Measurements from ENCODE around the gene WDR70. TPM values are rescaled to one million over a fixed set of nuclear protein-coding genes. Genes with fewer than 3 reads are reported as not detected.
A peak's percentile ranks its signal among the peaks of the same experiment; 100 is the strongest.

WDR70 gene
- total RNA-seq, 2 donors from 2014 or later: 25.9 to 27.0 TPM

GRCh38 chr5:37553720-37554404 lies 174.7 kb downstream of the WDR70 start:
- DNase-seq: no peak
- Histone ChIP-seq H3K4me1 (no peaks in the 10 kb centered on the region), H3K27me3 (no peaks in the 10 kb centered on the region), H3K4me3 (no peak overlapping the region), H3K9me3 (no peaks in the 10 kb centered on the region), H3K36me3 (replicated peaks in 1 of 2; ENCODE audit: insufficient read depth in 1 of 2, low read depth in 2 of 2) (no peaks in the 10 kb centered on the region), H3K27ac (no peak overlapping the region)
- ATAC-seq: no peak
- TF ChIP-seq POLR2A (IDR thresholded peaks at IDR 0.05): no peak
- TF ChIP-seq, protein P1, sequence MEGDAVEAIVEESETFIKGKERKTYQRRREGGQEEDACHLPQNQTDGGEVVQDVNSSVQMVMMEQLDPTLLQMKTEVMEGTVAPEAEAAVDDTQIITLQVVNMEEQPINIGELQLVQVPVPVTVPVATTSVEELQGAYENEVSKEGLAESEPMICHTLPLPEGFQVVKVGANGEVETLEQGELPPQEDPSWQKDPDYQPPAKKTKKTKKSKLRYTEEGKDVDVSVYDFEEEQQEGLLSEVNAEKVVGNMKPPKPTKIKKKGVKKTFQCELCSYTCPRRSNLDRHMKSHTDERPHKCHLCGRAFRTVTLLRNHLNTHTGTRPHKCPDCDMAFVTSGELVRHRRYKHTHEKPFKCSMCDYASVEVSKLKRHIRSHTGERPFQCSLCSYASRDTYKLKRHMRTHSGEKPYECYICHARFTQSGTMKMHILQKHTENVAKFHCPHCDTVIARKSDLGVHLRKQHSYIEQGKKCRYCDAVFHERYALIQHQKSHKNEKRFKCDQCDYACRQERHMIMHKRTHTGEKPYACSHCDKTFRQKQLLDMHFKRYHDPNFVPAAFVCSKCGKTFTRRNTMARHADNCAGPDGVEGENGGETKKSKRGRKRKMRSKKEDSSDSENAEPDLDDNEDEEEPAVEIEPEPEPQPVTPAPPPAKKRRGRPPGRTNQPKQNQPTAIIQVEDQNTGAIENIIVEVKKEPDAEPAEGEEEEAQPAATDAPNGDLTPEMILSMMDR (IDR thresholded peaks at IDR 0.05): no peak
- 96 to 98% methylated on average over 2 of the region's 2 CpGs for WGBS, 2 donors
- intact Hi-C loops (cut with DNase I): no loop called here

GRCh38 chr5:37554405-37554739 lies 175.3 kb downstream of the WDR70 start:
- Histone ChIP-seq H3K36me3 (replicated peaks in 1 of 2; ENCODE audit: insufficient read depth in 1 of 2, low read depth in 2 of 2) (no peaks in the 10 kb centered on the region), H3K4me1 (no peaks in the 10 kb centered on the region), H3K9me3 (no peaks in the 10 kb centered on the region), H3K27ac (no peak overlapping the region), H3K4me3 (no peak overlapping the region), H3K27me3 (no peaks in the 10 kb centered on the region)
- WGBS, 2 donors: 69 to 78% methylated on average over 2 of the region's 2 CpGs
- DNase-seq: no peak
- TF ChIP-seq, protein P1 (IDR thresholded peaks at IDR 0.05): no peak
- TF ChIP-seq POLR2A (IDR thresholded peaks at IDR 0.05): no peak
- intact Hi-C loops (cut with DNase I): no loop called here
- no peak for ATAC-seq

DNA sequence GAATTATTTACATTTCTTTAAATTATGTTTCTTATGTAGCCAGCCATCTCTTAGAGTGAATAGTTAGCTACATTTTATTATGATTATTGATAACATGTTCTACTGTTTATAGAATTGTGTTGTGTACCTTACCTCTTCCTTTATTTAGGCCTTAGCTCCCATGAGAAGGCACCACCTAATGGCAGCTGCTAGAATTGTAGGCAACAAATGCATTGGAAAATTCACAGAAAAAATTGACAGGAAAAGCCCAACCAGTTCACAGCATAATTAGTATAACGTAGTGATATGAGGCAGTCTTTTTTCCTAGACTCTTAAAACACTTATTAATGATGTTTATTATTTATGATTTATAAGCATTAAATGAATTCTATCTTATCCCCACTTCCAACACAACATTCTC lies 175.8 kb downstream of the WDR70 start:
- DNase-seq (no peak), ATAC-seq (no peak)
- intact Hi-C loops (cut with DNase I): no loop called here
- H3K27me3 ChIP-seq: no peaks in the 10 kb centered on the region
- H3K4me3 ChIP-seq: no peak overlapping the region
- H3K36me3 ChIP-seq (replicated peaks in 1 of 2; ENCODE audit: insufficient read depth in 1 of 2, low read depth in 2 of 2): no peaks in the 10 kb centered on the region
- no peaks in the 10 kb centered on the region for H3K9me3 ChIP-seq
- TF ChIP-seq POLR2A (IDR thresholded peaks at IDR 0.05): no peak
- TF ChIP-seq, protein P1 (IDR thresholded peaks at IDR 0.05): peak in 4 of 7 experiments; percentile 18 to 36 (median 22)
- H3K27ac ChIP-seq: no peak overlapping the region
- WGBS, 2 donors: 0% methylated on average over 1 of the region's 1 CpG
- H3K4me1 ChIP-seq: no peaks in the 10 kb centered on the region

- H3K36me3 ChIP-seq (replicated peaks in 1 of 2; ENCODE audit: insufficient read depth in 1 of 2, low read depth in 2 of 2): no peaks in the 10 kb centered on the region
- DNase-seq (no peak), ATAC-seq (no peak)
- TF ChIP-seq, protein P1 (IDR thresholded peaks at IDR 0.05): no peak
- TF ChIP-seq POLR2A (IDR thresholded peaks at IDR 0.05): no peak
- 69 to 87% methylated on average over 2 of the region's 2 CpGs for WGBS, 2 donors
- no peaks in the 10 kb centered on the region for H3K27me3 ChIP-seq
- H3K4me1 ChIP-seq: no peaks in the 10 kb centered on the region
- intact Hi-C loops (cut with DNase I): no loop called here
- no peak overlapping the region for H3K4me3 ChIP-seq
- H3K27ac ChIP-seq: no peak overlapping the region
- no peaks in the 10 kb centered on the region for H3K9me3 ChIP-seq
These were observed 178.7 kb downstream of the WDR70 start for GRCh38 chr5:37557734-37558293.
